Fibroblast of villous mesenchyme (primary cell): ENCODE results near the gene MMP19. TPM values are rescaled to one million over a fixed set of nuclear protein-coding genes. Genes with fewer than 3 reads are reported as not detected.
"Not testable (repeated sequence)": the region's sequence is repeated elsewhere in the genome, so short reads cannot be mapped to it uniquely, and the experiment has no call there.

Experiments used
- DNase-seq: peaks from one replicate; pipeline ENCODE4 v3.0.0-alpha.2; 2010; ENCODE audit warnings: low read depth
- H3K4me3 ChIP-seq: 2 replicates; pipeline ENCODE4 v1.5.1; 2011; ENCODE audit warnings: low read depth, mild to moderate bottlenecking, low read length
- total RNA-seq: library from RNA; depleted of rRNA; stranded (reverse); fragments of >200 nt; gene quantifications from 2 replicates; pipeline ENCODE4 v1.2.3, GENCODE V29; 2012
- TF ChIP-seq, protein P1 (sequence below): IDR thresholded peaks from 2 replicates; pipeline ENCODE4 v1.5.1; 2012; ENCODE audit warnings: low read depth, mild to moderate bottlenecking, low read length; ENCODE audit not compliant: insufficient read depth

The MMP19 gene, protein sequence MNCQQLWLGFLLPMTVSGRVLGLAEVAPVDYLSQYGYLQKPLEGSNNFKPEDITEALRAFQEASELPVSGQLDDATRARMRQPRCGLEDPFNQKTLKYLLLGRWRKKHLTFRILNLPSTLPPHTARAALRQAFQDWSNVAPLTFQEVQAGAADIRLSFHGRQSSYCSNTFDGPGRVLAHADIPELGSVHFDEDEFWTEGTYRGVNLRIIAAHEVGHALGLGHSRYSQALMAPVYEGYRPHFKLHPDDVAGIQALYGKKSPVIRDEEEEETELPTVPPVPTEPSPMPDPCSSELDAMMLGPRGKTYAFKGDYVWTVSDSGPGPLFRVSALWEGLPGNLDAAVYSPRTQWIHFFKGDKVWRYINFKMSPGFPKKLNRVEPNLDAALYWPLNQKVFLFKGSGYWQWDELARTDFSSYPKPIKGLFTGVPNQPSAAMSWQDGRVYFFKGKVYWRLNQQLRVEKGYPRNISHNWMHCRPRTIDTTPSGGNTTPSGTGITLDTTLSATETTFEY
- 9.1 and 9.7 TPM in 2 replicates for total RNA-seq

DNA sequence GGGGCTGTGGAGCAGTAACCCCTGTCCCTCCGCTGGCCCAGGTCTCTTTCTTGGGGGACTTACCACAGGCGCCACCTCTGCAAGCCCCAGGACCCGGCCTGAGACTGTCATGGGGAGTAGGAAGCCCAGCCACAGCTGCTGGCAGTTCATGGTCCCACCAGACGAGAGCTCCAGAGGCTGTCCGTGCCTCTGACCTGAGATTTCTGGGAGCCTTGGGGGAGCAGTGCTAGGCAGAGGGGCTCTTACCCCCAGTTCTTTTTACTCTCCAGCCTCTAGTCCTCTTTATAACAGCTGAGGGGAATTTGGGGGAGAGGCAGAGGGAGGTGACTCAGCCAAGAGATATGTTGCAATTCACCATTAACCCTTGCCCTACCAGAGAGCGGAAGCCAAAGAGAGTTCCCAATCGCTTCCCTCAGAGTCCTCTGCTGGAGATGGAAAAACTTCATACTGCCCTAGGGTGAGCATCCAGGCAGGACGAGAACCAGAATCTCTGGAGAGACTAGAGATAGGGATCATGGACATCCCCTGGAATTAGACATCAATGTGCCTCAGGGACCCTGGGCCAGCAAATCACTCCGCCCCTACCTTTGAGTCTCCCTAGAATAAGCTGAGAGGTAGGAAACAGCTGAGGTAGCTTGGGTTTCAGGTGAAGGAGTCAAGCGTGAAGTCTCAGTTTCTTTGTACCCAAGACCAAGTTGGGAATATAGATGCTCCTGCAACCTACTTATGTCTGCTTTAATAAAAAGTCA, at the start of gene MMP19:
Gene MMP19 (minus strand): TSS at position 256 of the 749 bp plus-strand sequence. CDS start 106 bp downstream, at position 150.
- peak within 1 kb of the TSS; percentile 75 for H3K4me3 ChIP-seq
- DNase-seq, result peak; percentile 86
- TF ChIP-seq, protein P1, sequence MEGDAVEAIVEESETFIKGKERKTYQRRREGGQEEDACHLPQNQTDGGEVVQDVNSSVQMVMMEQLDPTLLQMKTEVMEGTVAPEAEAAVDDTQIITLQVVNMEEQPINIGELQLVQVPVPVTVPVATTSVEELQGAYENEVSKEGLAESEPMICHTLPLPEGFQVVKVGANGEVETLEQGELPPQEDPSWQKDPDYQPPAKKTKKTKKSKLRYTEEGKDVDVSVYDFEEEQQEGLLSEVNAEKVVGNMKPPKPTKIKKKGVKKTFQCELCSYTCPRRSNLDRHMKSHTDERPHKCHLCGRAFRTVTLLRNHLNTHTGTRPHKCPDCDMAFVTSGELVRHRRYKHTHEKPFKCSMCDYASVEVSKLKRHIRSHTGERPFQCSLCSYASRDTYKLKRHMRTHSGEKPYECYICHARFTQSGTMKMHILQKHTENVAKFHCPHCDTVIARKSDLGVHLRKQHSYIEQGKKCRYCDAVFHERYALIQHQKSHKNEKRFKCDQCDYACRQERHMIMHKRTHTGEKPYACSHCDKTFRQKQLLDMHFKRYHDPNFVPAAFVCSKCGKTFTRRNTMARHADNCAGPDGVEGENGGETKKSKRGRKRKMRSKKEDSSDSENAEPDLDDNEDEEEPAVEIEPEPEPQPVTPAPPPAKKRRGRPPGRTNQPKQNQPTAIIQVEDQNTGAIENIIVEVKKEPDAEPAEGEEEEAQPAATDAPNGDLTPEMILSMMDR, result no peak

DNA sequence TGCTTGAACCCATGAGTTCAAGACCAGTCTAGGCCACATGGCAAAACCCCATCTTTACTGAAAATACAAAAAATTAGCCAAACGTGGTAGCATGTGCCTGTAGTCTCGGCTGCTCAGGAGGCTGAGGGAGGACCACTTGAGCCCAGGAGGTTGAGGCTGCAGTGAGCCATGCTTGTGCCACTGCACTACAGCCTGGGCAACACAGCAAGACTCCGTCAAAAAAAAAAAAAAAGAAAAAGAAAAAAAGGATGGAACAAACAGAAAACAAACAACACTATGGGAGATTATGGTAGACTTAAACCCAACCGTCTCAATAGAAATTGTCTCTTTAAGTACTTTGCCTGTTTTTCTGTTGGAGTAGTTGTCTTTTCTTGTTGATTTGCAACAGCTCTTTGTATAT, 48.6 kb upstream of the MMP19 start:
- DNase-seq, result no peak
- H3K4me3 ChIP-seq, result no peak overlapping the region
- TF ChIP-seq, protein P1, result no peak

DNA sequence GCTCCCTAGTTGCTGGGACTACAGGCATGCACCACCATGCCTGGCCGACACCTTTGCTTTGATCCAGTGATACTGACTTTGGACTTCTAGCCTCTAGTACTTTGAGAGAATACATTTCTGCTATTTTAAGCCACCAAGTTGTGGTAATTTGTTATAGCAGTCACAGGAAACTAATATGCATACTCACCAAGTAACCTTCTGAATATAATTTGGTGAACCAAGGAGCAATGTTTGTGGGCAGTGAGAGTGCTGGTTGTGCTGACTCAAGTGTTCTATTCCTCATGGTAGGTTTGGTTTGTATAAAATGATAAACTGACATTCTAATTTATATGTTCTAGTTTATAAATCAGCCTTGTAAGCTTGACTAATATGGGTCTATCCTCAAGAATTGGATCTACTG, 42.4 kb upstream of the MMP19 start:
- no peak for DNase-seq
- H3K4me3 ChIP-seq, result no peak overlapping the region
- TF ChIP-seq, protein P1, result no peak

DNA sequence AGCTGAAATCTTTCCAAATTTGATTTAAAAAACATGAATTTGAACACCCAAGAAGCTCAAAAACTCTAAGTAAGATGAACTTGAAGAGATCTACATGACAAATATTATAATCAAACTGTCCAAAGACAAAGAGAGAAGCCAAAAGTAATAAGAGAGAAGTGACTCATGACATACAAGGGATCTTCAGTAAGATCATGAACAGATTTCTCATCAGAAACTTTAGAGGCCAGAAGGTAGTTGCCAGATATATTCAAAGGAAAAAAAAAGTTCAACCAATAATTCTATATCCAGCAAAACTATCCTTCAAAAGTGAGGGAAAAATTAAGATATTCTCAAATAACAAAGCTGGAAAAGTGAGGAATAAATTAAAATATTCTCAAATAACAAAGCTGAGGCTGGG, 35.1 kb upstream of the MMP19 start:
- TF ChIP-seq, protein P1, result no peak
- H3K4me3 ChIP-seq, result no peak overlapping the region
- DNase-seq, result no peak

DNA sequence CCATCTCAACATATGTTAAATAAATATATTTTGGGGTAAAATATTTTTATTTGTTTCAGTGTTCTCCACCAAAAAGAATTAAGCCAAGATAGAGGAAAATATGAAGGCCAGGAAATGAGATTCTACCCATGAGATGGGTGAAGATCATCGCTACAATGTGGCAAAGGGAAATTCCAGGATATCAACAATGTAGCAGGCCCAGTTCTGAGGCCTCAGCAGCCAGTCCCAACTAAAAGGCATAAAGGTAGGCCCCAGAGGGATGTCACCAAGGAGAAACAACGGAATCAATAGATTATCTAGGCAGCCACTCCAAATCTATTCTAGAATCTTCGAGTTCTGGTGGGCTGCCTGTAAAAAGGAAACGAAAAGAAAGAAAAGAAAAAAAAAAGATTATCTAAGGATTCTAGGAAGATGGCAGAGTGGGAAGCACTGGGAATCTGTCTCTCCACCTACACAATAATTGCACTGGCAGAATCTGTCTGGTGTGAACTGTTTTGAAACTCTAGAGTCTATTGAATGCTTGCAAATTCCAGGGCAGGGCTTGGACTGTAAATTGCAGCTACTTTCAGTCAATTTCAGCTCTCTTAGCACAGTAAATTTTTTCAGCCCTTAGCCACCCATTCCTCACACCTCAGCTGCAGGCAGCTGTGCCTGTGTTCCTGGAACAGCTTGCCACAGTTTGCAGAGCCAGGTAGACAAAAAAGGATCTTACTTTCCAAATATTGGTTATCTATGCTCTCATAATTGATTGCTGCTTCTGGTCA, 33.1 kb upstream of the MMP19 start:
- no peak overlapping the region for H3K4me3 ChIP-seq
- DNase-seq, result no peak
- TF ChIP-seq, protein P1, result no peak

DNA sequence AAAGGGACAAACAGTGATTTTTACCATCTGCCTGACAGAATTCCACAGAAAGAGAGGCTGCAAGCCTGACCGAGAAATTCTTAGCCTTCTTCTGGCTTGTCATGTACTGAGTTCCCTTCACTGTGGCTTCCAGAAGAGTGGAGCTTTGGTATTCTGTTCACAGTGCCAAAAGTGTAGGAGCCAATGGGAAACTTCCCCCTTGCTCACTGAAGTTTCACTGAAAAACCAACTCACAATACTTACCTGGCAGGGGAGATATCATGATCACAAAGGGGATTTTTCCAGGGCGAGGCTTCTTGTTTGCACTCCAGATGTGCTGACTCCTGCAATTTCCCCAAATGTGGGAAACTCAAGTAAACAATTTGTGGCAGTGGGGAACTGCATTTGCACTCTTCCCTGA, 31.7 kb upstream of the MMP19 start:
- TF ChIP-seq, protein P1, result no peak
- H3K4me3 ChIP-seq, result no peak overlapping the region
- DNase-seq, result no peak

DNA sequence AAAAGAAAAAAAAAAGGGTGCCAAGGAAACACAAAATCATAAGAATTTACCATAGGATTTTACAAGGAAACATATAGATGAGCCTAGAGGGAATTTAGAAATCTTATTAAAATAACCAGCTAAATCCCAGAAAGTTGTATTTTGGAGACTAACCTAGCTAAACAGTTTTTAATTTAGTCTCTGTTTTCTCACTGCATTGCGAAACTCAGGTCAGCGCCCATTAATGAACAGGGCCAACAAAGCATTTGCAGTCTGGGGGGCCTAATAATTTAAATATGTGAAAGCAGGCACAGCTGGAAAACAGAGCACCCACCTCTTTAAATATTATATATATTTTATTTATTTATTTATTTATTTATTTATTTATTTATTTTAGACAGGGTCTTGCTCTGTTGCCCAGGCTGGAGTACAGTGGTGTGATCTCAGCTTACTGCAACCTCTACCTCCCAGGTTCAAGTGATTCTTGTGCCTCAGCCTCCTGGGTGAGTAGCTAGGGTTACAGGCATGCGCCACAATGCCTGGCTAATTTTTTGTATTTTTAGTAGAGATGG, 23.8 kb upstream of the MMP19 start:
- not testable (repeated sequence) for DNase-seq, H3K4me3 ChIP-seq
